GM10266 (cell line): ENCODE results near the gene NKIRAS1.
A peak's percentile ranks its signal among the peaks of the same experiment; 100 is the strongest.

Experiments
- DNase-seq: peaks from one replicate; pipeline ENCODE4 v3.0.0; 2012; ENCODE audit errors: extremely low spot score
- CTCF ChIP-seq: IDR thresholded peaks from 2 replicates; pipeline ENCODE4 v1.5.1; 2012; ENCODE audit warnings: mild to moderate bottlenecking, low read depth; ENCODE audit not compliant: control insufficient read depth, insufficient read depth; ENCODE audit errors: missing control alignments

NKIRAS1 gene

GRCh38 chr3:23869977-23870662, 46.7 kb downstream of the NKIRAS1 start:
- no peak for DNase-seq
- no peak for TF ChIP-seq CTCF

- no peak for DNase-seq
- TF ChIP-seq CTCF, result no peak
Observed at GRCh38 chr3:23867838-23868237, 49.0 kb downstream of the NKIRAS1 start.

GRCh38 chr3:23867400-23867799, 49.4 kb downstream of the NKIRAS1 start:
- peak; percentile 53 for DNase-seq
- TF ChIP-seq CTCF, result peak; percentile 35

- peak; percentile 55 for DNase-seq
- no peak for TF ChIP-seq CTCF
Observed at GRCh38 chr3:23865595-23866396, 51.0 kb downstream of the NKIRAS1 start.

GRCh38 chr3:23864931-23865330, 51.9 kb downstream of the NKIRAS1 start:
- no peak for TF ChIP-seq CTCF
- DNase-seq, result no peak

- no peak for TF ChIP-seq CTCF
- no peak for DNase-seq
Observed at GRCh38 chr3:23863060-23863459, 53.7 kb downstream of the NKIRAS1 start.

- DNase-seq, result no peak
- no peak for TF ChIP-seq CTCF
Observed at GRCh38 chr3:23861689-23862088, 55.1 kb downstream of the NKIRAS1 start.
